ENCODE measurements around the gene INPP4B.

DNA sequence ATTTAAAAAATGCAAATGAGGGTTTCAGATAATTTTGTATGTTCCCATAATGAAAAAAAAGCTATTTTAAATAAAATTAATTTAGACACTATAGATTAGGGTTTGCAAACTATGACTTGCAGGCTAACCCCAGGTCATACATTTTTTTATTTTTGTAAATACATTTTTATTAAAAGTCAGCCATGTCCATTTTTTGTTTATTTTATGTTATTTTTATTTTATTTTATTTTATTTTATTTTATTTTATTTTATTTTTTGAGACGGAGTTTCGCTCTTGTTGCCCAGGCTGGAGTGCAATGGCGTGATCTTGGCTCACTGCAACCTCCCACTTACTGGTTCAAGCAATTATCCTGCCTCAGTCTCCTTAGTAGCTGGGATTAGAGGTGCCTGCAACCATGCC lies 749.1 kb downstream of the INPP4B start:
- TF ChIP-seq POLR2A (IDR thresholded peaks at IDR 0.05): no peak
- TF ChIP-seq, protein P1, sequence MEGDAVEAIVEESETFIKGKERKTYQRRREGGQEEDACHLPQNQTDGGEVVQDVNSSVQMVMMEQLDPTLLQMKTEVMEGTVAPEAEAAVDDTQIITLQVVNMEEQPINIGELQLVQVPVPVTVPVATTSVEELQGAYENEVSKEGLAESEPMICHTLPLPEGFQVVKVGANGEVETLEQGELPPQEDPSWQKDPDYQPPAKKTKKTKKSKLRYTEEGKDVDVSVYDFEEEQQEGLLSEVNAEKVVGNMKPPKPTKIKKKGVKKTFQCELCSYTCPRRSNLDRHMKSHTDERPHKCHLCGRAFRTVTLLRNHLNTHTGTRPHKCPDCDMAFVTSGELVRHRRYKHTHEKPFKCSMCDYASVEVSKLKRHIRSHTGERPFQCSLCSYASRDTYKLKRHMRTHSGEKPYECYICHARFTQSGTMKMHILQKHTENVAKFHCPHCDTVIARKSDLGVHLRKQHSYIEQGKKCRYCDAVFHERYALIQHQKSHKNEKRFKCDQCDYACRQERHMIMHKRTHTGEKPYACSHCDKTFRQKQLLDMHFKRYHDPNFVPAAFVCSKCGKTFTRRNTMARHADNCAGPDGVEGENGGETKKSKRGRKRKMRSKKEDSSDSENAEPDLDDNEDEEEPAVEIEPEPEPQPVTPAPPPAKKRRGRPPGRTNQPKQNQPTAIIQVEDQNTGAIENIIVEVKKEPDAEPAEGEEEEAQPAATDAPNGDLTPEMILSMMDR (IDR thresholded peaks at IDR 0.05): no peak

Data from testis (tissue), 2 donors.